RWPE1 (cell line): Measurements from ENCODE around the gene HMGXB4.
A peak's percentile ranks its signal among the peaks of the same experiment; 100 is the strongest.

Experiments
- CTCF ChIA-PET: fragments of 350-600 bp; sonication (Branson Sonifier 250); formaldehyde crosslinking; extraction: SDS; loops from one replicate; lab custom pipeline; 2021; lab: Yijun Ruan, JAX
- POLR2A ChIA-PET: fragments of 400-600 bp; formaldehyde crosslinking; extraction: SDS; loops from one replicate; lab custom pipeline; 2020; ENCODE audit warnings: antibody characterized with exemption; ENCODE audit not compliant: low non-redundant PET; lab: Yijun Ruan, JAX
- DNase-seq: peaks from one replicate; pipeline ENCODE4 v3.0.0; 2012; ENCODE audit warnings: low spot score
- H3K27ac ChIP-seq: fragments of 450-650 bp; 2 replicates; pipeline ENCODE4 v1.5.1; 2017
- TF ChIP-seq, protein P1 (sequence below): fragments of 450-650 bp; conservative IDR thresholded peaks from 2 replicates; pipeline ENCODE4 v1.5.1; 2017; ENCODE audit warnings: low read depth, mild to moderate bottlenecking

Gene HMGXB4

DNA sequence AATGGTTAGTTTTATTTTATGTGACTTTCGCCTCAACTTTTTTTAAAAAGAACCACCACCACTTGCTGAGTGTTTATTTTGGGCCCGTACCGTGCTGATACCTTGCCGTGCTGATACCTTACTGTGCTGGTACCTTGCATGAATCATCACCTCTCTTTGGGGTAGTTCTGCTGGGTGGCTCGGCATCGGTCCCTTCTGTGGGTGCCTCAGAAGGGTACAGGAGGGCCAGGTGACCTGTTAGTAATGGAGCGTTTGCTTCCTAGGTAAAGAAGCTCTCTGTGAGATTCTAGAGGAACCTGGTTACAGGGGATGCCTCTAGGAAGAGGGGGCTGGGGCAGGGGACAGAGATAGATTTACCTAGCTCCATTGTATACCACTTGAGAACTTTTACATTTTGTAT lies 59.5 kb downstream of the HMGXB4 start:
- DNase-seq = no peak
- POLR2A ChIA-PET = no interaction called here
- TF ChIP-seq, protein P1, sequence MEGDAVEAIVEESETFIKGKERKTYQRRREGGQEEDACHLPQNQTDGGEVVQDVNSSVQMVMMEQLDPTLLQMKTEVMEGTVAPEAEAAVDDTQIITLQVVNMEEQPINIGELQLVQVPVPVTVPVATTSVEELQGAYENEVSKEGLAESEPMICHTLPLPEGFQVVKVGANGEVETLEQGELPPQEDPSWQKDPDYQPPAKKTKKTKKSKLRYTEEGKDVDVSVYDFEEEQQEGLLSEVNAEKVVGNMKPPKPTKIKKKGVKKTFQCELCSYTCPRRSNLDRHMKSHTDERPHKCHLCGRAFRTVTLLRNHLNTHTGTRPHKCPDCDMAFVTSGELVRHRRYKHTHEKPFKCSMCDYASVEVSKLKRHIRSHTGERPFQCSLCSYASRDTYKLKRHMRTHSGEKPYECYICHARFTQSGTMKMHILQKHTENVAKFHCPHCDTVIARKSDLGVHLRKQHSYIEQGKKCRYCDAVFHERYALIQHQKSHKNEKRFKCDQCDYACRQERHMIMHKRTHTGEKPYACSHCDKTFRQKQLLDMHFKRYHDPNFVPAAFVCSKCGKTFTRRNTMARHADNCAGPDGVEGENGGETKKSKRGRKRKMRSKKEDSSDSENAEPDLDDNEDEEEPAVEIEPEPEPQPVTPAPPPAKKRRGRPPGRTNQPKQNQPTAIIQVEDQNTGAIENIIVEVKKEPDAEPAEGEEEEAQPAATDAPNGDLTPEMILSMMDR = no peak
- H3K27ac ChIP-seq = no peak overlapping the region
- CTCF ChIA-PET = no interaction called here

DNA sequence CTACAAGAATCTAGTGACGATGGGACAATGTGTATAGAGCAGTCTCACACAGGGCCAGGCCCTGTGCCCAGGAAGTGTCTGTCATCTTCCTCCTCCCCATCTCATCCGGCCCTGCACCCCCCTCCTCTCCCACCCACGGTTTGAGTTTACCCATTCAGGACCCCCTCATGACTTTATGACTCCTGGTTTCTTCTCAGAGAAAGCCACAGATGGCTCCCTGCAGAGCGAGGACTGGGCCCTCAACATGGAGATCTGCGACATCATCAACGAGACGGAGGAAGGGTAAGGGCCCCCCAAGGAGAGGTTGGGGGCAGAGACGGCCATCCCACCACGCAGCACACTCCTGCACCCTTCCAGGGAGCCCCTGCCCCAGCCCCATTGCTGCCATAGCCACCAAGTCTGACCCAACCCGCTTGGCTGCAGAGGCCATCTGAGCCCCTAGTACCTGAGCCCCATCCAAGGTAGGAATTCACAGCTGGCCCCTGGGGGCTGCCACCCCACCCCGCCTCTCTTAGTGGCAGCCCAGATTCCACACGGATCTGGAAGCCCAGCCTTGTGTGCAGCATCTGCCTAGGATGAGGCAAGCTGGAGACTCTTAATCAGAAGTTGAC lies 60.5 kb downstream of the HMGXB4 start:
- DNase-seq = no peak
- TF ChIP-seq, protein P1 = no peak
- H3K27ac ChIP-seq = no peak overlapping the region
- ChIA-PET POLR2A (no interaction called here), CTCF (no interaction called here)

DNA sequence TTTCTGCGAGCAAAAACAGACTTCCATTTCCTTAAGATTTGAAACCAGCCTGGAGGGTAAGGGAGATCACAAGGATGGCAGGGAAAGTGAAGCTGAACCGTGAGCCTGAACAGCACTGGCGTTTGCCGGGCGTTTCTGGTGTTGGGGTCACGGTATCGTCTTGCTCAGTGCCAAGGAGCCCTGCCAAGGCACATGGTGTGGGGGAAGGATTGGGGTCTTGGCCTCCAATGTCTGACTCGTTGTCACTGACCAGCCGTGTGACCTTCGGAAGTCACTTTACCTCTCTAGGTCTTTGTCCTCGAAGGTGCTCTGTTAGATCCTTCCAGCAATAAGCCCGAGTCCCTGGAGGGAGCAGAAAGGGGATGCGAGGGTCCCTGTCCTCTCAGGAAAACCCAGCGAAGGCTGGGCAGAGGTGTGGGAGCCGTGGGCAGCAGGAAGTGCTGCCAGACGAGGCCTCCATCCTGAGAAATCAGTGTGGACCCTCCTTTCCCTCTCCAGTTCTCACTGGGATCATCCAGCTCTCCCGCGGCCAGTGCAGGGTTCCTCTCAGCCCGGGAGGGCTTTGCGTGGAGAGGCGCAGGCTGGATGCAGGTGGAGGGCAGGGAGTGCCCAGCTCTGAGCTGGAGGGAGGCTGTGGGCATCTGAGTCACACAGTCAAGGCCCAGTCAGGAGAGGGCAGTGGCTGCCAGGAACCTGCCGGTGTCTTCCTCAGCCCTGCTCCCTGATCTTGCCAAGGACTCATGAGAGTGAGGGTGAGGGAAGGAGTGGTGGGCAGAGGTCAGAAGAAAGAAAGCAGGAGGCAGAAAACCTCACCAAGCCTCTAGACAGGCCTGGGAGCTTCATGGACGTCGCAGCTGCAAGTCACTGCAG lies 61.3 kb downstream of the HMGXB4 start:
- ChIA-PET POLR2A (no interaction called here), CTCF (no interaction called here)
- TF ChIP-seq, protein P1 = no peak
- H3K27ac ChIP-seq = peak overlapping the region; percentile 15; the same call in 1 of the 2 replicates
- no peak for DNase-seq

DNA sequence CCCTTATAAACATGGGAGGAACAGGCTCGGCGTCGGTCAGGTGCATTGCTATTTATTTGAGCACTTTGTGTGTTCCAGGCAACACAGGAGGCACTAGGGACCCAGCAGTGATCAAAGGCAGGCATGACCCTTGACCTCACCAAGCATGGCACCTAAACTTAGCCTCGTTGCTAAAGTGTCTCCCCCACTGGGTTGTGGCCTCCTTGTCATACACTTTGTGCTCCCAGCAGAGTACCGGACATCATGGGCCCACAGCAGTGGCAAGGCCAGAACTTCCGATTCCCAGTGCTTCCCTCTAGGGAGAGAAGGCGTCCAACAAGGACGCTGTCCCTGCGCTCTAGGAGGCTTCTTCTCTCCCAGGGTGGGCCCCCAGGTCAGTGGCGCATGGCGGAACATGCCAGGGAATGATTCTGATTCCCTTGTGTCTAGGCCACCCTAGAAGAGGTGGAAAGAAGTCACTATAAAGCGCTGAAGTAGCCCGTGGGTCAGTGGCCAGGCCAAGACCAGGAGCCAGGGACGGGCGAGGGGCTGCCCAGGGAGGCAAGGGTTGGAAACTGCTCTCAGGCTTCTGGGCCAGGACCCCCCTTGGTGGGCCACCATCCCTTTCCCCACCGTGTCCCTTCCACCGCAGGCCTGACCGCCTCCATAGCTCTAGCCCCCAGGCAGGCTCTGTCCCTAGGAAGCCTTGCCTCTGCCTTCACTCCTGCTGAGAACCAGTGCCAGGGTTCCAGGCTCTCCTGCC lies 62.1 kb downstream of the HMGXB4 start:
- DNase-seq = no peak
- ChIA-PET POLR2A (no interaction called here), CTCF (no interaction called here)

DNA sequence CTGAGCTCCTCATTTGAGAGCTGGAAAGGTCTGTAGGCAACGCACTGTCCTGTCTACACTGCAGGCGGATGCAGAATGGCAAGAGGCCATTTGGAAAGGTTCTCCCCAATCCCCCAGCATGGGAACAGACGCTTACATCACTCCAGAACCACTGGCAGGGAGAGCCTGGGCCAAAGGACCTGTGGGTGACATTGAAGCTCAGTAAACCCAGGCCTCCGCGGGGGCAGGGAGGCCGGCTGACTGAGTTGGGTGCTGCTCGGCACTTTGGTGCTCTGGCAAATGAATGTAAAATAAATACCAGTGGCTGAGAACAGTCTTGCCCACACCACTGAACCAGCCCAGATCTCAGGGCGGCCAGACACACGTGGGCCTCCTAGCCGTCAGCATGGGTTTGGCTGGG lies 64.8 kb downstream of the HMGXB4 start:
- H3K27ac ChIP-seq = no peak overlapping the region
- DNase-seq = no peak
- POLR2A ChIA-PET = no interaction called here
- TF ChIP-seq, protein P1 = no peak
- CTCF ChIA-PET = no interaction called here

More for the DNA sequence above, 62.1 kb downstream of the HMGXB4 start:
- TF ChIP-seq, protein P1 = no peak
- peak overlapping the region; percentile 15; the same call in 1 of the 2 replicates for H3K27ac ChIP-seq

DNA sequence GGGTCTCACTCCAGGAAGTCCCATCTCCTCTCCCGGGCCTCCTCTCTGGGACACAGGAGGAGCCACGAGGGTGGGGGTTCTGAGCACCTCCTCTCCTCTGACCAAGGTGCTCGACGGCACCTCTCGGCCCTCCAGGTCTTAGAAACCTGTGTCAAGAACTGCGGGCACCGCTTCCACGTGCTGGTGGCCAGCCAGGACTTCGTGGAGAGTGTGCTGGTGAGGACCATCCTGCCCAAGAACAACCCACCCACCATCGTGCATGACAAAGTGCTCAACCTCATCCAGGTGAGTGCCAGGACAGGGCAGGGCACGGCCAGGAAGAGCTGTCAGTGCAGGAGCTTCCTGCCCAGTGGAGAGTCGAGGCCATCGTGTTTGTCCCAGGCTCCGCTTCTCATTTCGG lies 65.6 kb downstream of the HMGXB4 start:
- ChIA-PET POLR2A (no interaction called here), CTCF (no interaction called here)
- DNase-seq = no peak
- TF ChIP-seq, protein P1 = no peak
- no peak overlapping the region for H3K27ac ChIP-seq
